MM.1S (cell line): ENCODE results near the gene MYRIP.

Experiments used
- DNase-seq: peaks from one replicate; pipeline ENCODE4 v3.0.0-alpha.2; 2015
- H2AFZ ChIP-seq: fragments of 300-600 bp; sonication (generic); 2 replicates; pipeline ENCODE4 v1.6.0; 2016; ENCODE audit warnings: antibody characterized with exemption, low read length
- H3F3A ChIP-seq: fragments of 300-600 bp; sonication (generic); 2 replicates; pipeline ENCODE4 v1.6.1; 2016; ENCODE audit warnings: mild to moderate bottlenecking, antibody characterized with exemption, low read length, moderate library complexity, mixed read lengths; ENCODE audit not compliant: insufficient read depth
- H3K27ac ChIP-seq: fragments of 300-600 bp; sonication (generic); 2 replicates; pipeline ENCODE4 v1.5.1; 2016; ENCODE audit warnings: mild to moderate bottlenecking, low read length
- H3K27me3 ChIP-seq: fragments of 300-600 bp; sonication (generic); replicated peaks from 2 replicates; pipeline ENCODE4 v1.6.0; 2016; ENCODE audit warnings: low read length; ENCODE audit not compliant: insufficient read depth
- H3K36me3 ChIP-seq: fragments of 300-600 bp; sonication (generic); replicated peaks from 2 replicates; pipeline ENCODE4 v1.6.1; 2016; ENCODE audit warnings: mild to moderate bottlenecking, low read length, mixed read lengths; ENCODE audit not compliant: insufficient read depth
- H3K4me1 ChIP-seq: fragments of 300-600 bp; sonication (generic); 2 replicates; pipeline ENCODE4 v1.6.1; 2016; ENCODE audit warnings: low read length, mixed read lengths
- H3K4me2 ChIP-seq: fragments of 300-600 bp; sonication (generic); 2 replicates; pipeline ENCODE4 v1.6.0; 2016; ENCODE audit warnings: low read depth, low read length
- H3K4me3 ChIP-seq: fragments of 300-600 bp; sonication (generic); 2 replicates; pipeline ENCODE4 v1.5.1; 2016; ENCODE audit warnings: low read length, mixed read lengths
- H3K79me2 ChIP-seq: fragments of 300-600 bp; sonication (generic); 2 replicates; pipeline ENCODE4 v1.6.1; 2016; ENCODE audit warnings: mixed run types, low read length, mixed read lengths
- H3K9ac ChIP-seq: fragments of 300-600 bp; sonication (generic); 2 replicates; pipeline ENCODE4 v1.6.1; 2016; ENCODE audit warnings: low read length, mixed read lengths
- H3K9me2 ChIP-seq: fragments of 300-600 bp; sonication (generic); replicated peaks from 2 replicates; pipeline ENCODE4 v1.6.1; 2016; ENCODE audit warnings: mild to moderate bottlenecking, low read length, mixed read lengths; ENCODE audit not compliant: insufficient read depth
- H3K9me3 ChIP-seq: fragments of 300-600 bp; sonication (generic); replicated peaks from 2 replicates; pipeline ENCODE4 v1.6.1; 2016; ENCODE audit warnings: mild to moderate bottlenecking, low read length, mixed read lengths; ENCODE audit not compliant: insufficient read depth
- H4K20me1 ChIP-seq: fragments of 300-600 bp; sonication (generic); 2 replicates; pipeline ENCODE4 v1.6.1; 2016; ENCODE audit warnings: mild to moderate bottlenecking, low read length, moderate library complexity, mixed read lengths; ENCODE audit not compliant: insufficient read depth
- EZH2 ChIP-seq: fragments of 300-600 bp; sonication (generic); optimal IDR thresholded peaks from 2 replicates; pipeline ENCODE3; 2017; ENCODE audit warnings: low read depth, mild to moderate bottlenecking, antibody characterized with exemption, low read length, mixed read lengths
- EZH2phosphoT487 ChIP-seq: fragments of 300-600 bp; sonication (generic); IDR thresholded peaks from 2 replicates; pipeline ENCODE4 v1.6.1; 2018; ENCODE audit warnings: antibody characterized with exemption, low read length
- TF ChIP-seq, protein P1 (sequence below): fragments of 300-600 bp; sonication (generic); IDR thresholded peaks from 2 replicates; pipeline ENCODE4 v1.5.1; 2016; ENCODE audit warnings: antibody characterized with exemption, low read length, mixed read lengths

The MYRIP gene

DNA sequence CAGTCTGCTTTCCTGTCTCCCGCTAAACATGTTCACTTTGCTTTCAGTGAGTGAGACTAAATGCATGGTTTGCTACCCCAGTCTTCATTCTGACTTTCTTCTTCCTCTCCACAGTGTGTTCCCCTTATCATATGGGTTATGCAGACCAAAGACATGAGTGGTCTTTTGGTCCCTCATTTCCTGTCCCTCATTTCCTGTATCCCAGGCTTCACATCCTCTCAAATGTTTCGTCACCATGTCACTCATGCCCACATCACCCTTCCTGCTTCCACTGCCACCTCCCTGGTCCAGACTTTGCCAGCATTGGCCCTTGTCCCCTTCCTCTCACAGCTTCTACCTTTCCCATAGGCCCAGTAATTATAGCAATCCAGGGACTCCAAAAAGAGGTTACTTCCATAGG is 209.0 kb downstream of the MYRIP start:
- Histone ChIP-seq H3K36me3 (no peaks in the 10 kb centered on the region), H3K27me3 (no peaks in the 10 kb centered on the region), H3K9me2 (no peaks in the 10 kb centered on the region), H3K4me1 (no peaks in the 10 kb centered on the region), H3K27ac (no peak overlapping the region), H3K4me2 (no peak overlapping the region), H3K4me3 (no peak overlapping the region), H3K9ac (no peak overlapping the region), H2AFZ (no peak overlapping the region), H3K79me2 (no peaks in the 10 kb centered on the region), H3K9me3 (no peaks in the 10 kb centered on the region), H4K20me1 (no peaks in the 10 kb centered on the region), H3F3A (no peaks in the 10 kb centered on the region)
- DNase-seq: no peak
- TF ChIP-seq EZH2phosphoT487: no peak
- TF ChIP-seq EZH2: no peak
- TF ChIP-seq, protein P1, sequence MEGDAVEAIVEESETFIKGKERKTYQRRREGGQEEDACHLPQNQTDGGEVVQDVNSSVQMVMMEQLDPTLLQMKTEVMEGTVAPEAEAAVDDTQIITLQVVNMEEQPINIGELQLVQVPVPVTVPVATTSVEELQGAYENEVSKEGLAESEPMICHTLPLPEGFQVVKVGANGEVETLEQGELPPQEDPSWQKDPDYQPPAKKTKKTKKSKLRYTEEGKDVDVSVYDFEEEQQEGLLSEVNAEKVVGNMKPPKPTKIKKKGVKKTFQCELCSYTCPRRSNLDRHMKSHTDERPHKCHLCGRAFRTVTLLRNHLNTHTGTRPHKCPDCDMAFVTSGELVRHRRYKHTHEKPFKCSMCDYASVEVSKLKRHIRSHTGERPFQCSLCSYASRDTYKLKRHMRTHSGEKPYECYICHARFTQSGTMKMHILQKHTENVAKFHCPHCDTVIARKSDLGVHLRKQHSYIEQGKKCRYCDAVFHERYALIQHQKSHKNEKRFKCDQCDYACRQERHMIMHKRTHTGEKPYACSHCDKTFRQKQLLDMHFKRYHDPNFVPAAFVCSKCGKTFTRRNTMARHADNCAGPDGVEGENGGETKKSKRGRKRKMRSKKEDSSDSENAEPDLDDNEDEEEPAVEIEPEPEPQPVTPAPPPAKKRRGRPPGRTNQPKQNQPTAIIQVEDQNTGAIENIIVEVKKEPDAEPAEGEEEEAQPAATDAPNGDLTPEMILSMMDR: no peak

DNA sequence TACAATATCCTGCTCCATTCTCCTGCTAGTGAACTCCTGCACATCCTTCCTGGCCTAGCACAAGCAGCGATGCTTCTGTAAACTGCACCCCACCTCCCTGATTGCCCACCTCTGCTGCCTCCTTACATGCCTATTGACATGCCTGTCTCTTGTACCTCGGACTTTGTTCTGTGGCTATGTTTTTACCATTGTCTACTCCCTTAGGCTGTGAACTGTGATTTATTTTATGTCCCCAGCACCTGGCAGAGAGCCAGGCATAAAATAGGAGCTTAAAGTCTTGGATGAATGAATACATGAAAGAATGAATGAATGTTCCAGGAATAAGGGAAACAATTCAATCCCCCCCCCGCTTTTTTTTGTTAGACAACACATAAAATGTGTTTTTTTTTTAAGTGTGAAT is 210.0 kb downstream of the MYRIP start:
- no peak overlapping the region for H3K4me2 ChIP-seq
- DNase-seq: no peak
- H3K9me2 ChIP-seq: no peaks in the 10 kb centered on the region
- H3F3A ChIP-seq: no peaks in the 10 kb centered on the region
- no peaks in the 10 kb centered on the region for H3K79me2 ChIP-seq
- H3K27ac ChIP-seq: no peak overlapping the region
- no peaks in the 10 kb centered on the region for H3K9me3 ChIP-seq
- H3K36me3 ChIP-seq: no peaks in the 10 kb centered on the region
- no peaks in the 10 kb centered on the region for H3K4me1 ChIP-seq
- H2AFZ ChIP-seq: no peak overlapping the region
- H4K20me1 ChIP-seq: no peaks in the 10 kb centered on the region
- H3K9ac ChIP-seq: no peak overlapping the region
- H3K27me3 ChIP-seq: no peaks in the 10 kb centered on the region
- no peak overlapping the region for H3K4me3 ChIP-seq
- no peak for TF ChIP-seq EZH2
- TF ChIP-seq, protein P1: no peak
- no peak for TF ChIP-seq EZH2phosphoT487

DNA sequence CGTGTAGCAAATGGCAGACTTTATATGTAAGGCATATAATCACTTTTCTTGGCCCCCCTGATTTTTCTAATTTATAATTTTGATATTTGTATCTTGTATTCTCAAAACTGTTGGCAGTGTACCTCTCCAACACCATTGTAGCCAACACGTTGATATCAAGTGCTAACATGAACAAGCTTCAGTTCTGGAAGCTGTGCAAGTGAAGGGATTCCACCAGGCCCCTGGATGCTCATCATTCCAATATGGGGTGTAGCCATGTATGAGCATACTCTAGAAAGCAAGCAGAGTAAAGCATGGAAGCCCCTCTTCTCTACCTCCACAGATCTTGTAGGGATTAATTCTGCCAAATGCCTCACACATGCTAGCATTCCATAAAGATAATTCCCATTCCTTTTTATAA is 211.3 kb downstream of the MYRIP start:
- no peaks in the 10 kb centered on the region for H3K9me2 ChIP-seq
- H3F3A ChIP-seq: no peaks in the 10 kb centered on the region
- H4K20me1 ChIP-seq: no peaks in the 10 kb centered on the region
- DNase-seq: no peak
- no peak overlapping the region for H3K4me2 ChIP-seq
- H3K36me3 ChIP-seq: no peaks in the 10 kb centered on the region
- no peaks in the 10 kb centered on the region for H3K9me3 ChIP-seq
- no peak overlapping the region for H2AFZ ChIP-seq
- no peaks in the 10 kb centered on the region for H3K27me3 ChIP-seq
- H3K27ac ChIP-seq: no peak overlapping the region
- no peak overlapping the region for H3K9ac ChIP-seq
- TF ChIP-seq, protein P1: no peak
- TF ChIP-seq EZH2phosphoT487 (no peak), EZH2 (no peak)
- no peaks in the 10 kb centered on the region for H3K4me1 ChIP-seq
- no peaks in the 10 kb centered on the region for H3K79me2 ChIP-seq
- H3K4me3 ChIP-seq: no peak overlapping the region

DNA sequence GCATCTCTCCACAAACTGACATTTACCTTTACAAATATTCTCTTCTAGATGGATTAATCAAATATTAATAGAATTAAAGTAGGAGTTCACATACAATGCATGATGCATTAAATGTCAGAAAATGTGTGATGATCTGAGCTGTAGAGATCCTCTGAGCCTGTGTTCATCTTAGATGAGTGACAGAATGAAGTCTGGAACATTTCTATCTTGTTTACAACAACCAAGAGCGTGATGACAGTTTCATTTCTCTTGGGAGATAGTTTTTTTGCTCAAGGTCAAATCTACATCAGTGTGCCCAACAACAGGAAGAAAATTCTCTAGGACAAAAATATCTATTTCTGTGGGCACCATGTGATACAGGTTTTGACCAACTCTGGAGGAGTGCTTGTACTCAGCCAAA is 211.9 kb downstream of the MYRIP start:
- Histone ChIP-seq H3K9me2 (no peaks in the 10 kb centered on the region), H2AFZ (no peak overlapping the region), H3K4me2 (no peak overlapping the region), H3K36me3 (no peaks in the 10 kb centered on the region), H3K9ac (no peak overlapping the region), H3K27ac (no peak overlapping the region), H3K79me2 (no peaks in the 10 kb centered on the region), H3K9me3 (no peaks in the 10 kb centered on the region), H4K20me1 (no peaks in the 10 kb centered on the region), H3K4me3 (no peak overlapping the region), H3K4me1 (no peaks in the 10 kb centered on the region), H3K27me3 (no peaks in the 10 kb centered on the region), H3F3A (no peaks in the 10 kb centered on the region)
- DNase-seq: no peak
- TF ChIP-seq EZH2phosphoT487 (no peak), EZH2 (no peak)
- TF ChIP-seq, protein P1: no peak
